Hepatocyte (in vitro differentiated cells): ENCODE measurements around the gene NOL8. TPM values are rescaled to one million over a fixed set of nuclear protein-coding genes. Genes with fewer than 3 reads are reported as not detected.
A peak's percentile ranks its signal among the peaks of the same experiment; 100 is the strongest.

Source experiments
- DNase-seq: peaks from one replicate; pipeline ENCODE4 v3.0.0-alpha.2; 2016; ENCODE audit warnings: low spot score
- H2AFZ ChIP-seq: fragments of 200-600 bp; sonication (generic); 2 replicates; pipeline ENCODE4 v1.6.0; 2016; ENCODE audit warnings: antibody characterized with exemption, mild to moderate bottlenecking
- H3K27ac ChIP-seq: fragments of 200-600 bp; sonication (generic); 2 replicates; pipeline ENCODE4 v1.5.1; 2016; ENCODE audit warnings: mild to moderate bottlenecking
- H3K27me3 ChIP-seq: fragments of 200-600 bp; sonication (generic); 2 replicates; pipeline ENCODE4 v1.6.1; 2016
- H3K36me3 ChIP-seq: fragments of 200-600 bp; sonication (generic); replicated peaks from 2 replicates; pipeline ENCODE4 v1.5.1; 2016; ENCODE audit warnings: low read depth; ENCODE audit not compliant: insufficient read depth
- H3K4me1 ChIP-seq: fragments of 200-600 bp; sonication (generic); 2 replicates; pipeline ENCODE4 v1.5.1; 2016; ENCODE audit warnings: mild to moderate bottlenecking, moderate library complexity; ENCODE audit not compliant: insufficient read depth
- H3K4me2 ChIP-seq: fragments of 200-600 bp; sonication (generic); 2 replicates; pipeline ENCODE4 v1.6.0; 2016
- H3K4me3 ChIP-seq: fragments of 200-600 bp; sonication (generic); 2 replicates; pipeline ENCODE4 v1.5.1; 2016; ENCODE audit warnings: mild to moderate bottlenecking
- H3K79me2 ChIP-seq: fragments of 200-600 bp; sonication (generic); 2 replicates; pipeline ENCODE4 v1.6.0; 2017; ENCODE audit warnings: mild to moderate bottlenecking
- H3K9me2 ChIP-seq: fragments of 200-600 bp; sonication (generic); replicated peaks from 2 replicates; pipeline ENCODE4 v1.6.0; 2017; ENCODE audit warnings: mild to moderate bottlenecking; ENCODE audit not compliant: insufficient read depth
- H3K9me3 ChIP-seq: fragments of 200-600 bp; sonication (generic); 2 replicates; pipeline ENCODE4 v1.5.1; 2016; ENCODE audit warnings: low read depth, mild to moderate bottlenecking
- H4K20me1 ChIP-seq: fragments of 200-600 bp; sonication (generic); 2 replicates; pipeline ENCODE4 v1.6.0; 2016; ENCODE audit warnings: mild to moderate bottlenecking; ENCODE audit not compliant: insufficient read depth, poor library complexity, severe bottlenecking
- CTCF ChIP-seq: fragments of 200-600 bp; sonication (generic); IDR thresholded peaks from 2 replicates; pipeline ENCODE4 v1.5.1; 2016; ENCODE audit warnings: antibody characterized with exemption, mild to moderate bottlenecking; ENCODE audit not compliant: poor library complexity
- EZH2 ChIP-seq: fragments of 200-600 bp; sonication (generic); IDR thresholded peaks from 2 replicates; pipeline ENCODE4 v1.6.1; 2016; ENCODE audit warnings: antibody characterized with exemption, mild to moderate bottlenecking, borderline replicate concordance
- EZH2phosphoT487 ChIP-seq: fragments of 200-600 bp; sonication (generic); IDR thresholded peaks from one replicate; pipeline ENCODE4 v1.6.1; 2018; ENCODE audit warnings: antibody characterized with exemption, mild to moderate bottlenecking, low read depth, moderate library complexity; ENCODE audit not compliant: unreplicated experiment, severe bottlenecking
- WGBS: methylation state at CpG from one replicate; pipeline ENCODE4 v1.1.6; 2016; ENCODE audit warnings: low lambda C conversion rate; ENCODE audit errors: missing lambda C conversion rate; 5-methylcytosine and 5-hydroxymethylcytosine counted together
- polyA plus RNA-seq: library from polyadenylated mRNA; unstranded; fragments of >200 nt; fragmentation: Nextera tagmentation; extraction: Ambion mirVana; gene quantifications from 2 replicates; pipeline ENCODE4 v1.2.1, GENCODE V29; 2016
- total RNA-seq: library from RNA; depleted of rRNA; stranded (reverse); fragments of >200 nt; gene quantifications from 2 replicates; pipeline ENCODE4 v1.2.3, GENCODE V29; 2014

NOL8 gene
- total and polyA plus RNA-seq, 2 experiments from 2014 or later, result 17.5 to 28.9 TPM

DNA sequence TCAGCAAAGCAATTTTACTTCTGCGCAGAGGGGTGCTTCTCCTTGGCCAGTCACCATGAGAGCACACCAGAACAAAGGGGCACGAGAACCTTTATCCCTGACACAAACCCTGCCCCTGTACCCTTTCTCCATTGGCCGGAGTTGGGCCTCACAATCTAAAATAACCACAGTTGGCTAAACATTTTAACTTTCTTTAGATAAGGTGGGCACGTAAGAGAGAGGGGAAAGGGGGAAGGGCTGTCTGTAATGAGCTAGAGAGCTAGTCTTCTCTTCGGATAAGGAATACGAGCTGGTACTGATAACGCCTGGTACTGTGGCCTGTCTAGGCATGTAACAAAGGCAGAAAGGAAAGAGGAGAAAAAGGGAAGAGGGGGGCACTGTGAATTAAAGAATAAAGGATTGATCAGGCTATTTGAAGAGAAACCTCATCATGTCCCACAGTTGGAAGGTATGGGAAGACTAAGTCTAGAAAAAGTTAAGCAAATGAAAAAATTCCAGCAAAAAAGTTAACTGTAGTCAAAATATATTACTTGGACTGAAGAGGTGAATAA, 29.8 kb downstream of the NOL8 start:
- Histone ChIP-seq H2AFZ (peak overlapping the region; percentile 36), H3K4me2 (peak overlapping the region; percentile 84)
- peak; percentile 9 for DNase-seq

DNA sequence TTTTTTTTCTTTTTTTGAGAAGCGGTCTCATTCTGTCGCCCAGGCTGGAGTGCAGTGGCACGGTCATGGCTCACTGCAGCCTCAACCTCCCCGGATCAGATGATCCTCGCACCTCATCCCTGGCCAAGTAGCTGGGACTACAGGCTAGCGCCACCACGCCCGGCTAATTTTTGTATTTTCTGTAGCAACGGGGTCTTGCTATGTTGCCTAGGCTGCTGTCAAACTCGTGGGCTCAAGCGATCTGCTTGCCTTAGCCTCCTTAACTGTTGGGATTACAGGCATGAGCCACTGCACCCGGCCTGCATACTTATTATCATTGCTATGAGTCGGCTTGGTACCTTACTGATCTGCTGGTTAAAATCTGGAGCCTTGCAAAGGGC, 30.9 kb downstream of the NOL8 start:
- H3K79me2 ChIP-seq, result peaks cover 41% of the 10 kb centered on the region
- peak overlapping the region; percentile 84 for H3K4me2 ChIP-seq
- peaks cover 25% of the 10 kb centered on the region for H3K4me1 ChIP-seq
- peak; percentile 14 for DNase-seq
- peak overlapping the region; percentile 27 for H3K4me3 ChIP-seq
- peak overlapping the region; percentile 86 for H3K27ac ChIP-seq
- no peaks in the 10 kb centered on the region for H3K36me3 ChIP-seq
- no peaks in the 10 kb centered on the region for H3K9me3 ChIP-seq
- no peaks in the 10 kb centered on the region for H3K27me3 ChIP-seq
- TF ChIP-seq CTCF, result no peak
- no peak for TF ChIP-seq EZH2
- no peak for TF ChIP-seq EZH2phosphoT487
- WGBS, result 45% methylated on average over 13 of the region's 13 CpGs
- peak overlapping the region; percentile 91 for H2AFZ ChIP-seq
- no peaks in the 10 kb centered on the region for H4K20me1 ChIP-seq
- no peaks in the 10 kb centered on the region for H3K9me2 ChIP-seq

More for the DNA sequence above, 29.8 kb downstream of the NOL8 start:
- H3K4me3 ChIP-seq, result no peak overlapping the region
- TF ChIP-seq EZH2, result no peak
- TF ChIP-seq CTCF, result no peak
- TF ChIP-seq EZH2phosphoT487, result no peak
- H4K20me1 ChIP-seq, result no peaks in the 10 kb centered on the region
- peaks cover 31% of the 10 kb centered on the region for H3K79me2 ChIP-seq
- H3K27ac ChIP-seq, result peak overlapping the region; percentile 86
- no peaks in the 10 kb centered on the region for H3K9me3 ChIP-seq
- WGBS, result 48% methylated on average over 7 of the region's 7 CpGs
- H3K4me1 ChIP-seq, result peaks cover 25% of the 10 kb centered on the region
- no peaks in the 10 kb centered on the region for H3K36me3 ChIP-seq
- H3K27me3 ChIP-seq, result no peaks in the 10 kb centered on the region
- no peaks in the 10 kb centered on the region for H3K9me2 ChIP-seq

- H3K79me2 ChIP-seq, result peaks cover 46% of the 10 kb centered on the region
- H3K36me3 ChIP-seq, result no peaks in the 10 kb centered on the region
- H4K20me1 ChIP-seq, result no peaks in the 10 kb centered on the region
- H3K27ac ChIP-seq, result peak within 1 kb of the TSS; percentile 86
- no peaks in the 10 kb centered on the region for H3K9me2 ChIP-seq
- H2AFZ ChIP-seq, result peak within 1 kb of the TSS; percentile 91
- peaks cover 25% of the 10 kb centered on the region for H3K4me1 ChIP-seq
- peak within 1 kb of the TSS; percentile 77 for H3K4me3 ChIP-seq
- H3K27me3 ChIP-seq, result no peaks in the 10 kb centered on the region
- peak; percentile 97 for DNase-seq
- 2% methylated on average over 63 of the region's 63 CpGs for WGBS
- H3K9me3 ChIP-seq, result no peaks in the 10 kb centered on the region
- H3K4me2 ChIP-seq, result peak within 1 kb of the TSS; percentile 84
- TF ChIP-seq EZH2phosphoT487 (no peak), CTCF (peak; percentile 45), EZH2 (no peak)
These were observed 31.5 kb downstream of the NOL8 start, which contains the start of gene IARS1 for GRCh38 chr9:92293452-92294296. Gene IARS1 (minus strand): TSS chr9:92293697. CDS start chr9:92289419, 4,278 bp downstream.
